GM19372 (cell line): Measurements from ENCODE around the gene PLXNA3.
A peak's percentile ranks its signal among the peaks of the same experiment; 100 is the strongest.

Experiments used
- ATAC-seq: cut with Tn5 transposase; IDR thresholded peaks from one replicate; pipeline ENCODE4 v1.9.1; 2021; ENCODE audit warnings: mild to moderate bottlenecking, low read depth, moderate library complexity; ENCODE audit not compliant: unreplicated experiment

The PLXNA3 gene

GRCh38 chrX:154458116-154458953 lies at the start of gene PLXNA3:
Gene PLXNA3, plus strand, starts transcription at chrX:154458281. Its CDS starts 1,903 bp downstream, at chrX:154460184.
- ATAC-seq, result peak; percentile 66

GRCh38 chrX:154408659-154409221 lies 49.3 kb upstream of the PLXNA3 start:
- ATAC-seq, result peak; percentile 11

- peak; percentile 47 for ATAC-seq
Observed at GRCh38 chrX:154409222-154409871, 48.7 kb upstream of the PLXNA3 start, which contains the start of gene DNASE1L1. Gene DNASE1L1, minus strand, starts transcription at chrX:154409254. Its CDS starts 3,686 bp downstream, at chrX:154405568.

GRCh38 chrX:154411981-154412340 lies 46.1 kb upstream of the PLXNA3 start:
- ATAC-seq, result no peak

GRCh38 chrX:154412468-154412867 lies 45.6 kb upstream of the PLXNA3 start:
- no peak for ATAC-seq

GRCh38 chrX:154413142-154413541 lies 44.9 kb upstream of the PLXNA3 start:
- no peak for ATAC-seq

- no peak for ATAC-seq
Observed at GRCh38 chrX:154417157-154417556, 40.9 kb upstream of the PLXNA3 start.

- no peak for ATAC-seq
Observed at GRCh38 chrX:154419189-154419588, 38.9 kb upstream of the PLXNA3 start.

- ATAC-seq, result no peak
Observed at GRCh38 chrX:154419688-154420401, 38.2 kb upstream of the PLXNA3 start.

- ATAC-seq, result no peak
Observed at GRCh38 chrX:154420402-154420756, 37.7 kb upstream of the PLXNA3 start.

- ATAC-seq, result no peak
Observed at GRCh38 chrX:154426916-154427770, 30.9 kb upstream of the PLXNA3 start.

- ATAC-seq, result peak; percentile 98
Observed at GRCh38 chrX:154428176-154429171, 29.6 kb upstream of the PLXNA3 start, which contains the start of gene ATP6AP1. Gene ATP6AP1, plus strand, starts transcription at chrX:154428677. Its CDS starts 16 bp downstream, at chrX:154428693.

- ATAC-seq, result no peak
Observed at GRCh38 chrX:154429711-154430110, 28.4 kb upstream of the PLXNA3 start.

GRCh38 chrX:154430479-154430878 lies 27.6 kb upstream of the PLXNA3 start:
- ATAC-seq, result no peak

GRCh38 chrX:154430916-154431315 lies 27.2 kb upstream of the PLXNA3 start:
- no peak for ATAC-seq

- ATAC-seq, result no peak
Observed at GRCh38 chrX:154431341-154431740, 26.7 kb upstream of the PLXNA3 start.

- ATAC-seq, result no peak
Observed at GRCh38 chrX:154432210-154432609, 25.9 kb upstream of the PLXNA3 start.

GRCh38 chrX:154433605-154434004 lies 24.5 kb upstream of the PLXNA3 start:
- ATAC-seq, result no peak
